Amygdala (tissue), 56 donors: ENCODE data around the gene GINS2.

Source experiments
- DNase-seq, 56 donors: peaks; one replicate each; lab custom pipeline; 2025; lab: John Stamatoyannopoulos, UW

The GINS2 gene

GRCh38 chr16:85695196-85696128, 6.7 kb upstream of the GINS2 start:
- no peak for DNase-seq

- no peak for DNase-seq
Measured at GRCh38 chr16:85690469-85691064, 1.8 kb upstream of the GINS2 start.

GRCh38 chr16:85689950-85690320, 1.2 kb upstream of the GINS2 start:
- DNase-seq: no peak

- DNase-seq: no peak
Measured at GRCh38 chr16:85689285-85689949, 663 bp upstream of the GINS2 start.

GRCh38 chr16:85687651-85688471, 893 bp downstream of the GINS2 start:
- no peak for DNase-seq

GRCh38 chr16:85686912-85687591, 1.7 kb downstream of the GINS2 start:
- DNase-seq: no peak

GRCh38 chr16:85685251-85685650, 3.5 kb downstream of the GINS2 start:
- no peak for DNase-seq

- DNase-seq: no peak
Measured at GRCh38 chr16:85683363-85683762, 5.4 kb downstream of the GINS2 start.

- DNase-seq: no peak
Measured at GRCh38 chr16:85682516-85682915, 6.2 kb downstream of the GINS2 start.

GRCh38 chr16:85681255-85681654, 7.5 kb downstream of the GINS2 start:
- no peak for DNase-seq

GRCh38 chr16:85680352-85680944, 8.3 kb downstream of the GINS2 start:
- no peak for DNase-seq

- no peak for DNase-seq
Measured at GRCh38 chr16:85679870-85680269, 8.9 kb downstream of the GINS2 start.

- no peak for DNase-seq
Measured at GRCh38 chr16:85678821-85679220, 9.9 kb downstream of the GINS2 start.

GRCh38 chr16:85678016-85678415, 10.7 kb downstream of the GINS2 start:
- DNase-seq: no peak

- no peak for DNase-seq
Measured at GRCh38 chr16:85677383-85677967, 11.3 kb downstream of the GINS2 start.

GRCh38 chr16:85676466-85676865, 12.3 kb downstream of the GINS2 start:
- no peak for DNase-seq

- peak in 3 of 56 donors; percentile 7 to 28 (median 24) for DNase-seq
Measured at GRCh38 chr16:85675251-85675874, 13.4 kb downstream of the GINS2 start.

- no peak for DNase-seq
Measured at GRCh38 chr16:85674828-85675227, 13.9 kb downstream of the GINS2 start.

GRCh38 chr16:85674418-85674755, 14.4 kb downstream of the GINS2 start:
- no peak for DNase-seq
